NCI-H187 treated with DMSO at 0.1 percent for 48 hours (cell line): ENCODE data around the gene SREK1IP1.
"Not testable (repeated sequence)": the region's sequence is repeated elsewhere in the genome, so short reads cannot be mapped to it uniquely, and the experiment has no call there.

Experiments
- DNase-seq: peaks from one replicate; lab custom pipeline; 2025; lab: John Stamatoyannopoulos, UW

Gene SREK1IP1

GRCh38 chr5:64765804-64766504 is 2.5 kb downstream of the SREK1IP1 start:
- no peak for DNase-seq

- no peak for DNase-seq
Observed at GRCh38 chr5:64763948-64764503, 4.5 kb downstream of the SREK1IP1 start.

- DNase-seq = no peak
Observed at GRCh38 chr5:64759960-64760660, 8.4 kb downstream of the SREK1IP1 start.

- DNase-seq = no peak
Observed at GRCh38 chr5:64758901-64759300, 9.6 kb downstream of the SREK1IP1 start.

- DNase-seq = no peak
Observed at GRCh38 chr5:64754066-64754465, 14.4 kb downstream of the SREK1IP1 start.

- DNase-seq = no peak
Observed at GRCh38 chr5:64749385-64749784, 19.1 kb downstream of the SREK1IP1 start.

GRCh38 chr5:64746446-64746845 is 22.0 kb downstream of the SREK1IP1 start:
- DNase-seq = no peak

- DNase-seq = no peak
Observed at GRCh38 chr5:64744914-64745313, 23.6 kb downstream of the SREK1IP1 start.

GRCh38 chr5:64742821-64743220 is 25.7 kb downstream of the SREK1IP1 start:
- DNase-seq = no peak

GRCh38 chr5:64742411-64742810 is 26.1 kb downstream of the SREK1IP1 start:
- no peak for DNase-seq

- no peak for DNase-seq
Observed at GRCh38 chr5:64727150-64727549, 41.3 kb downstream of the SREK1IP1 start.

- DNase-seq = no peak
Observed at GRCh38 chr5:64722588-64722987, 45.9 kb downstream of the SREK1IP1 start.

GRCh38 chr5:64714495-64714894 is 54.0 kb downstream of the SREK1IP1 start:
- DNase-seq = not testable (repeated sequence)

- no peak for DNase-seq
Observed at GRCh38 chr5:64707191-64707590, 61.3 kb downstream of the SREK1IP1 start.

GRCh38 chr5:64706074-64706473 is 62.4 kb downstream of the SREK1IP1 start:
- not testable (repeated sequence) for DNase-seq

GRCh38 chr5:64700765-64701164 is 67.7 kb downstream of the SREK1IP1 start:
- DNase-seq = no peak

- DNase-seq = not testable (repeated sequence)
Observed at GRCh38 chr5:64696414-64696813, 72.1 kb downstream of the SREK1IP1 start.

GRCh38 chr5:64693636-64694035 is 74.9 kb downstream of the SREK1IP1 start:
- DNase-seq = no peak

GRCh38 chr5:64691291-64691690 is 77.2 kb downstream of the SREK1IP1 start:
- DNase-seq = no peak

GRCh38 chr5:64690417-64691151 is 77.9 kb downstream of the SREK1IP1 start, which contains the start of gene SHISAL2B:
Gene SHISAL2B, plus strand, starts transcription at chr5:64690503. Its CDS starts 121 bp downstream, at chr5:64690624.
- DNase-seq = no peak

- DNase-seq = no peak
Observed at GRCh38 chr5:64690104-64690416, 78.4 kb downstream of the SREK1IP1 start.

- no peak for DNase-seq
Observed at GRCh38 chr5:64688965-64689364, 79.5 kb downstream of the SREK1IP1 start.

- DNase-seq = no peak
Observed at GRCh38 chr5:64688391-64688790, 80.1 kb downstream of the SREK1IP1 start.
